Caco-2 (cell line): Measurements from ENCODE around the gene RELB. TPM values are rescaled to one million over a fixed set of nuclear protein-coding genes. Genes with fewer than 3 reads are reported as not detected.
A peak's percentile ranks its signal among the peaks of the same experiment; 100 is the strongest.

Source experiments
- BruUV-seq: library from RNA; stranded (reverse); fragments of 400-500 nt; replicated peaks from 2 replicates; lab custom pipeline; 2021; lab: Mats Ljungman, UMichigan
- CTCF ChIA-PET: fragments of 300-600 bp; sonication (Branson Sonifier 250); formaldehyde crosslinking; loops from one replicate; lab custom pipeline; 2022; ENCODE audit warnings: antibody characterized with exemption; lab: Charles Lee
- POLR2A ChIA-PET: fragments of 300-600 bp; sonication (Branson Sonifier 250); formaldehyde crosslinking; loops from one replicate; lab custom pipeline; 2022; ENCODE audit warnings: antibody characterized with exemption; lab: Charles Lee
- DNase-seq, 2 experiments: peaks; one replicate each; pipeline versions ENCODE4 v3.0.0 to v3.0.0-alpha.2; 2020 to 2022
- H3K27me3 ChIP-seq: replicated peaks from 2 replicates; pipeline ENCODE4 v1.6.0; 2011; ENCODE audit warnings: low read length; ENCODE audit not compliant: control insufficient read depth, insufficient read depth
- H3K36me3 ChIP-seq: 2 replicates; pipeline ENCODE4 v1.5.1; 2011; ENCODE audit warnings: low read length; ENCODE audit not compliant: control insufficient read depth, insufficient read depth
- H3K4me1 ChIP-seq: fragments of 250-450 bp; sonication (Bioruptor Pico); 2 replicates; pipeline ENCODE4 v1.5.1; 2020; ENCODE audit warnings: mild to moderate bottlenecking
- H3K4me3 ChIP-seq: 2 replicates; pipeline ENCODE4 v1.5.1; 2011; ENCODE audit warnings: low read depth, mild to moderate bottlenecking, control low read depth, low read length
- H3K9me3 ChIP-seq: fragments of 250-450 bp; sonication (Bioruptor Pico); 2 replicates; pipeline ENCODE4 v1.5.1; 2020; ENCODE audit warnings: mild to moderate bottlenecking, moderate library complexity
- H3K27ac Mint-ChIP-seq: one replicate; pipeline ENCODE4 v1.8.0; 2022; ENCODE audit warnings: mixed read lengths; ENCODE audit not compliant: unreplicated experiment
- H3K27me3 Mint-ChIP-seq: one replicate; pipeline ENCODE4 v1.8.0; 2022; ENCODE audit warnings: mixed read lengths; ENCODE audit not compliant: insufficient read depth, unreplicated experiment
- H3K36me3 Mint-ChIP-seq: one replicate; pipeline ENCODE4 v1.8.0; 2022; ENCODE audit warnings: mild to moderate bottlenecking, mixed read lengths; ENCODE audit not compliant: insufficient read depth, unreplicated experiment
- H3K4me1 Mint-ChIP-seq: one replicate; pipeline ENCODE4 v1.8.0; 2022; ENCODE audit warnings: low read depth, mixed read lengths; ENCODE audit not compliant: unreplicated experiment
- H3K4me3 Mint-ChIP-seq: one replicate; pipeline ENCODE4 v1.8.0; 2022; ENCODE audit warnings: mild to moderate bottlenecking, moderate library complexity, mixed read lengths; ENCODE audit not compliant: unreplicated experiment
- H3K9me3 Mint-ChIP-seq: one replicate; pipeline ENCODE4 v1.8.0; 2022; ENCODE audit warnings: mixed read lengths; ENCODE audit not compliant: unreplicated experiment
- intact Hi-C: fragments of 100-400 bp; cut with micrococcal nuclease; formaldehyde crosslinking; loops from one replicate; pipeline ENCODE4 v1.10.0; 2022; ENCODE audit not compliant: unreplicated experiment
- total RNA-seq: library from RNA; stranded (reverse); gene quantifications from 2 replicates; pipeline ENCODE4 v1.2.3, GENCODE V29; 2022
- TF ChIP-seq, protein P1 (sequence below), 2 experiments: fragments of 200-600 bp in 1 of 2; IDR thresholded peaks; 1 replicate in 1 of 2; 2 replicates in 1 of 2; pipeline versions ENCODE4 v1.5.1 to v1.8.0; 2011 to 2022; ENCODE audit warnings: antibody characterized with exemption in 1 of 2, control low read depth in 1 of 2, inconsistent platforms in 1 of 2, low read depth in 1 of 2, low read length in 1 of 2, mild to moderate bottlenecking in 1 of 2, moderate library complexity in 1 of 2; ENCODE audit not compliant: insufficient read depth in 1 of 2, severe bottlenecking in 1 of 2, unreplicated experiment in 1 of 2

The RELB gene
- total RNA-seq, 1 experiment from 2014 or later, result 6.3 TPM

DNA sequence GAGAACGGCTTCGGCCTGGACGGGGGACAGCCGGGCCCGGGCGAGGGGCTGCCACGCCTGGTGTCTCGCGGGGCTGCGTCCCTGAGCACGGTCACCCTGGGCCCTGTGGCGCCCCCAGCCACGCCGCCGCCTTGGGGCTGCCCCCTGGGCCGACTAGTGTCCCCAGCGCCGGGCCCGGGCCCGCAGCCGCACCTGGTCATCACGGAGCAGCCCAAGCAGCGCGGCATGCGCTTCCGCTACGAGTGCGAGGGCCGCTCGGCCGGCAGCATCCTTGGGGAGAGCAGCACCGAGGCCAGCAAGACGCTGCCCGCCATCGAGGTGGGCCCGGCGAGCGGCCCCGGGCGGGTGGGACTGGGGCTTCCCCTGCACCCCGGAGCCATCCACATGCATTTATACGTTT lies 10.7 kb downstream of the RELB start:
- Mint-ChIP-seq H3K27me3 (no peaks in the 10 kb centered on the region), H3K36me3 (peaks cover 14% of the 10 kb centered on the region), H3K9me3 (no peaks in the 10 kb centered on the region), H3K4me3 (no peak overlapping the region), H3K4me1 (peaks cover 9% of the 10 kb centered on the region), H3K27ac (no peak overlapping the region)
- Histone ChIP-seq H3K9me3 (no peaks in the 10 kb centered on the region), H3K27me3 (no peaks in the 10 kb centered on the region), H3K36me3 (no peaks in the 10 kb centered on the region), H3K4me1 (peaks cover 9% of the 10 kb centered on the region), H3K4me3 (no peak overlapping the region)
- DNase-seq, result no peak
- TF ChIP-seq, protein P1, sequence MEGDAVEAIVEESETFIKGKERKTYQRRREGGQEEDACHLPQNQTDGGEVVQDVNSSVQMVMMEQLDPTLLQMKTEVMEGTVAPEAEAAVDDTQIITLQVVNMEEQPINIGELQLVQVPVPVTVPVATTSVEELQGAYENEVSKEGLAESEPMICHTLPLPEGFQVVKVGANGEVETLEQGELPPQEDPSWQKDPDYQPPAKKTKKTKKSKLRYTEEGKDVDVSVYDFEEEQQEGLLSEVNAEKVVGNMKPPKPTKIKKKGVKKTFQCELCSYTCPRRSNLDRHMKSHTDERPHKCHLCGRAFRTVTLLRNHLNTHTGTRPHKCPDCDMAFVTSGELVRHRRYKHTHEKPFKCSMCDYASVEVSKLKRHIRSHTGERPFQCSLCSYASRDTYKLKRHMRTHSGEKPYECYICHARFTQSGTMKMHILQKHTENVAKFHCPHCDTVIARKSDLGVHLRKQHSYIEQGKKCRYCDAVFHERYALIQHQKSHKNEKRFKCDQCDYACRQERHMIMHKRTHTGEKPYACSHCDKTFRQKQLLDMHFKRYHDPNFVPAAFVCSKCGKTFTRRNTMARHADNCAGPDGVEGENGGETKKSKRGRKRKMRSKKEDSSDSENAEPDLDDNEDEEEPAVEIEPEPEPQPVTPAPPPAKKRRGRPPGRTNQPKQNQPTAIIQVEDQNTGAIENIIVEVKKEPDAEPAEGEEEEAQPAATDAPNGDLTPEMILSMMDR (IDR thresholded peaks at IDR 0.05; ENCODE audit: insufficient read depth in 1 of 2, low read depth in 1 of 2, low read length in 1 of 2, severe bottlenecking in 1 of 2, unreplicated experiment in 1 of 2), result no peak
- intact Hi-C loops, result no loop called here
- ChIA-PET CTCF (no interaction called here), POLR2A (no interaction called here)
- BruUV-seq, result no TSS peak

DNA sequence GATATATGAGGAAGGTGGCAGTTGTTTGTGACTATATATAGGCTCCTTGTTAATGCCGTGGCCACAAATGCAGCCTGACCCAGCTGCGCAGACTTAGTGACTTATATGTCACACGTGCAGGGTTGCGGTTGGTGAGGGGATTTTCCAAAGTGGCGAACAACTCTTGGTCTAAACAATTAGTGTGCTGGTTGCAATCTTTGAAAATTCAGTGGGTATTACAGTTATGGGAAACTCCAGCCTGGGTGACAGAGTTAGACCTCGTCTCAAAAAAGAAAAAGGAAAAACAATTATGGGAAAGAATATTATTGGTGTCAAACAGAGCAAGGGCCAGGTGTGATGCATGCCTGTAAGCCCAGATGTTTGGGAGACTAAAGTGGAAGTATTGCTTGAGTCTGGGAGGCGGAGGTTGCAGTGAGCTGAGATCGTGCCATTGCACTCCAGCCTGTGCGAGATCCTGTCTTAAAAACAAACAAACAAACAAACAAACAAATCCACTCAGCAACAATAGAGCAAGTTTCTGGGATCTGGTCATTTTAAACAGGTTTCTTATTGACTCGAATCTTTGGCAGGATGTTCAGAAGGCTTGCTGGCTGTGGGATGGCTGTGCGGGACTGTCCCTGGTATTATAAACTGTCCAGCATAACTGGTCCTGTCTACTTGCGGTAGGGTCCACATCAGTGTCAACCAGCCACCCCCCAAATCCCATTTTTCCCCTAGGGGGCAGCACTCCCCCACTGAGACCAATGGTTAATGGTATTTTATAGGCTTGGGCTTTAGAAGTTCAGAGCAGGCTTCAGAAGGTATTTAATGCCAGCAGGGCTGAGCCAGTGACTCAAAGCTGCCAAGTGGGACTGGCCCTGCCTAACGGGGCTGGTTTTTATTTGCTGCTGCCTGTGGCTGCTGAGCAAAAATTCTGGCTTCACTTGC lies 15.4 kb downstream of the RELB start:
- Histone ChIP-seq H3K9me3 (no peaks in the 10 kb centered on the region), H3K36me3 (no peaks in the 10 kb centered on the region), H3K27me3 (no peaks in the 10 kb centered on the region), H3K4me1 (no peaks in the 10 kb centered on the region), H3K4me3 (no peak overlapping the region)
- ChIA-PET POLR2A (no interaction called here), CTCF (interaction anchor here (0.5 to 1.0 kb wide), 6 partner anchors 15 to 101 kb away, joined by 3 to 7 read pairs (median 4); partner anchors contain the start of gene CLASRP)
- no peak overlapping the region for H3K27ac Mint-ChIP-seq
- peaks cover 15% of the 10 kb centered on the region for H3K36me3 Mint-ChIP-seq
- no TSS peak for BruUV-seq
- DNase-seq, result peak; percentile 76 to 88
- no peaks in the 10 kb centered on the region for H3K4me1 Mint-ChIP-seq
- H3K9me3 Mint-ChIP-seq, result no peaks in the 10 kb centered on the region
- no peak overlapping the region for H3K4me3 Mint-ChIP-seq
- TF ChIP-seq, protein P1 (IDR thresholded peaks at IDR 0.05; ENCODE audit: insufficient read depth in 1 of 2, low read depth in 1 of 2, low read length in 1 of 2, severe bottlenecking in 1 of 2, unreplicated experiment in 1 of 2), result peak; percentile 73 to 83
- no peaks in the 10 kb centered on the region for H3K27me3 Mint-ChIP-seq
- intact Hi-C loops, result loop anchor here (1.0 kb wide), 2 partner anchors 43 to 110 kb away; no protein-coding TSS in a partner anchor

- Mint-ChIP-seq H3K4me3 (no peak overlapping the region), H3K27ac (no peak overlapping the region), H3K36me3 (peaks cover 15% of the 10 kb centered on the region), H3K4me1 (no peaks in the 10 kb centered on the region), H3K27me3 (no peaks in the 10 kb centered on the region), H3K9me3 (no peaks in the 10 kb centered on the region)
- Histone ChIP-seq H3K9me3 (no peaks in the 10 kb centered on the region), H3K4me3 (no peak overlapping the region), H3K4me1 (no peaks in the 10 kb centered on the region), H3K27me3 (no peaks in the 10 kb centered on the region), H3K36me3 (no peaks in the 10 kb centered on the region)
- ChIA-PET CTCF (no interaction called here), POLR2A (no interaction called here)
- intact Hi-C loops, result no loop called here
- no peak for DNase-seq
- TF ChIP-seq, protein P1 (IDR thresholded peaks at IDR 0.05; ENCODE audit: insufficient read depth in 1 of 2, low read depth in 1 of 2, low read length in 1 of 2, severe bottlenecking in 1 of 2, unreplicated experiment in 1 of 2), result no peak
- no TSS peak for BruUV-seq
Measured at GRCh38 chr19:45019187-45019586, 17.9 kb downstream of the RELB start.
